IMR-90 (cell line): ENCODE measurements around the gene TIGIT.

Experiments used
- CEBPB ChIP-seq: IDR thresholded peaks from 2 replicates; pipeline ENCODE4 v1.6.1; 2012; ENCODE audit warnings: low read depth, low read length, improper control_type of control experiment
- FOS ChIP-seq: fragments of 150-350 bp; IDR thresholded peaks from 2 replicates; pipeline ENCODE4 v1.6.1; 2016; ENCODE audit warnings: low read depth, low read length
- MAFK ChIP-seq: IDR thresholded peaks from 2 replicates; pipeline ENCODE4 v1.6.1; 2012; ENCODE audit warnings: low read depth, low read length, improper control_type of control experiment
- POLR2A ChIP-seq: IDR thresholded peaks from 2 replicates; pipeline ENCODE4 v1.6.1; 2012; ENCODE audit warnings: mild to moderate bottlenecking, low read depth, low read length
- RAD21 ChIP-seq: IDR thresholded peaks from 2 replicates; pipeline ENCODE4 v1.6.1; 2012; ENCODE audit warnings: low read length, improper control_type of control experiment
- RCOR1 ChIP-seq: IDR thresholded peaks from 2 replicates; pipeline ENCODE4 v1.6.1; 2012; ENCODE audit warnings: mild to moderate bottlenecking, low read length, improper control_type of control experiment; ENCODE audit not compliant: insufficient replicate concordance
- SMC3 ChIP-seq: fragments of 150-350 bp; IDR thresholded peaks from 2 replicates; pipeline ENCODE4 v1.6.1; 2016; ENCODE audit warnings: low read depth, mild to moderate bottlenecking, antibody characterized with exemption, low read length, moderate library complexity
- TF ChIP-seq, protein P1 (sequence below): conservative IDR thresholded peaks from 2 replicates; pipeline ENCODE4 v1.5.1; 2012; ENCODE audit warnings: mild to moderate bottlenecking, low read depth, low read length, improper control_type of control experiment
- TF ChIP-seq, protein P2 (sequence below): fragments of 150-350 bp; IDR thresholded peaks from 2 replicates; pipeline ENCODE4 v1.6.1; 2016; ENCODE audit warnings: low read depth, mild to moderate bottlenecking, low read length, moderate library complexity, borderline replicate concordance
- TF ChIP-seq, protein P3 (sequence below): fragments of 150-350 bp; IDR thresholded peaks from 2 replicates; pipeline ENCODE4 v1.6.1; 2017; ENCODE audit warnings: mild to moderate bottlenecking, antibody characterized with exemption, low read length, low read depth

DNA sequence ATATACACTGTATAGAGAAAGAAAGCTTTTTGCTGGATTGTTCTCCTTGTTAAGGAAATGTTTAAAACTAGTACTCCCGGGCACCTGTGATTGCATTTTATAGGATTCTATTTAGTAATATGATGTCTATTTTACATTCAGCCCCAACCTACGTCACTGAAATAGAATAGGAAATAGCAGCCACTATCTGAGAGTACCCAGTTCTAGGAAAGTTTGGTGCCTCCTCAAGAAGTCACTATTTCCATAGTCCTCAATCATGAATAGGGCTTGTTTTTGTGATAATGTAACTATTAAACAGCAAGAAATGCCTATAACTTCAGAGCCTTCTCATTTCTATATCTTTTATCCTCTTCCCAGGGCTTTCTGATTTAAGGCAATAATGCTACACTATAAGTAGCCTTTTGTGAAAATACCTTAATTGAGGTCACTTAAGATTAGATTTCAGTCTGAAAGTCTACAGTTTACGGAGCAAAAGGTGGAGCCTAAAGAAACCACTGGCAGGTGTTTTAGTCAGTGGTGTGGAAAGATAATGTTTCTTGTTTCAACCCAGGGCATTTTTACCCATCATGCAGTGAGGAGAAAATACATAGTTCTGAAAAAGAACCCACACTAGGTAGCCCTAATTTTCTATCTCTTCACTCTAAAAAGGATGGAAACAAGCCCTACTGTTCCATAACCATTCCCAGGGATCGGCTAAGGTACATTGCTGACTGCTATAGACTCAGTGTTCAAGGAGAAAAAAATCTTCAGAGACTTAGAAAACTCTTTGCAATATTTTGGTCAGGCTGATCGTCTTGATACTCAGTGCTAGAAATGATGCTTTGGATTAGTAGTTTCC is 38.7 kb downstream of the TIGIT start:
- TF ChIP-seq RAD21 (no peak), POLR2A (no peak), FOS (no peak), RCOR1 (no peak), CEBPB (no peak), SMC3 (no peak), MAFK (no peak)
- TF ChIP-seq, protein P1, sequence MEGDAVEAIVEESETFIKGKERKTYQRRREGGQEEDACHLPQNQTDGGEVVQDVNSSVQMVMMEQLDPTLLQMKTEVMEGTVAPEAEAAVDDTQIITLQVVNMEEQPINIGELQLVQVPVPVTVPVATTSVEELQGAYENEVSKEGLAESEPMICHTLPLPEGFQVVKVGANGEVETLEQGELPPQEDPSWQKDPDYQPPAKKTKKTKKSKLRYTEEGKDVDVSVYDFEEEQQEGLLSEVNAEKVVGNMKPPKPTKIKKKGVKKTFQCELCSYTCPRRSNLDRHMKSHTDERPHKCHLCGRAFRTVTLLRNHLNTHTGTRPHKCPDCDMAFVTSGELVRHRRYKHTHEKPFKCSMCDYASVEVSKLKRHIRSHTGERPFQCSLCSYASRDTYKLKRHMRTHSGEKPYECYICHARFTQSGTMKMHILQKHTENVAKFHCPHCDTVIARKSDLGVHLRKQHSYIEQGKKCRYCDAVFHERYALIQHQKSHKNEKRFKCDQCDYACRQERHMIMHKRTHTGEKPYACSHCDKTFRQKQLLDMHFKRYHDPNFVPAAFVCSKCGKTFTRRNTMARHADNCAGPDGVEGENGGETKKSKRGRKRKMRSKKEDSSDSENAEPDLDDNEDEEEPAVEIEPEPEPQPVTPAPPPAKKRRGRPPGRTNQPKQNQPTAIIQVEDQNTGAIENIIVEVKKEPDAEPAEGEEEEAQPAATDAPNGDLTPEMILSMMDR, result no peak
- TF ChIP-seq, protein P2, sequence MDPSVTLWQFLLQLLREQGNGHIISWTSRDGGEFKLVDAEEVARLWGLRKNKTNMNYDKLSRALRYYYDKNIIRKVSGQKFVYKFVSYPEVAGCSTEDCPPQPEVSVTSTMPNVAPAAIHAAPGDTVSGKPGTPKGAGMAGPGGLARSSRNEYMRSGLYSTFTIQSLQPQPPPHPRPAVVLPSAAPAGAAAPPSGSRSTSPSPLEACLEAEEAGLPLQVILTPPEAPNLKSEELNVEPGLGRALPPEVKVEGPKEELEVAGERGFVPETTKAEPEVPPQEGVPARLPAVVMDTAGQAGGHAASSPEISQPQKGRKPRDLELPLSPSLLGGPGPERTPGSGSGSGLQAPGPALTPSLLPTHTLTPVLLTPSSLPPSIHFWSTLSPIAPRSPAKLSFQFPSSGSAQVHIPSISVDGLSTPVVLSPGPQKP, result no peak
- TF ChIP-seq, protein P3, sequence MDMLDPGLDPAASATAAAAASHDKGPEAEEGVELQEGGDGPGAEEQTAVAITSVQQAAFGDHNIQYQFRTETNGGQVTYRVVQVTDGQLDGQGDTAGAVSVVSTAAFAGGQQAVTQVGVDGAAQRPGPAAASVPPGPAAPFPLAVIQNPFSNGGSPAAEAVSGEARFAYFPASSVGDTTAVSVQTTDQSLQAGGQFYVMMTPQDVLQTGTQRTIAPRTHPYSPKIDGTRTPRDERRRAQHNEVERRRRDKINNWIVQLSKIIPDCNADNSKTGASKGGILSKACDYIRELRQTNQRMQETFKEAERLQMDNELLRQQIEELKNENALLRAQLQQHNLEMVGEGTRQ, result no peak
